SKM-1 treated with dmso at 0.1 percent for 144 hours (cell line): Measurements from ENCODE around the gene NEK6.
A peak's percentile ranks its signal among the peaks of the same experiment; 100 is the strongest.

Experiments
- DNase-seq: peaks from one replicate; lab custom pipeline; 2025; ENCODE audit not compliant: unreplicated experiment; lab: John Stamatoyannopoulos, UW

NEK6 gene

GRCh38 chr9:124260769-124261603 is 3.2 kb downstream of the NEK6 start:
- peak; percentile 95 for DNase-seq

GRCh38 chr9:124261736-124262648 is 4.2 kb downstream of the NEK6 start:
- no peak for DNase-seq

GRCh38 chr9:124262649-124262972 is 4.9 kb downstream of the NEK6 start:
- DNase-seq: no peak

- DNase-seq: no peak
These were observed 5.5 kb downstream of the NEK6 start for GRCh38 chr9:124263213-124263612.

GRCh38 chr9:124263800-124264426 is 6.2 kb downstream of the NEK6 start:
- DNase-seq: no peak

GRCh38 chr9:124264823-124265233 is 7.1 kb downstream of the NEK6 start:
- DNase-seq: no peak

- no peak for DNase-seq
These were observed 7.8 kb downstream of the NEK6 start for GRCh38 chr9:124265551-124265950.

GRCh38 chr9:124266139-124266825 is 8.5 kb downstream of the NEK6 start:
- DNase-seq: no peak

GRCh38 chr9:124266826-124267201 is 9.1 kb downstream of the NEK6 start:
- DNase-seq: no peak

GRCh38 chr9:124267271-124267807 is 9.6 kb downstream of the NEK6 start:
- DNase-seq: peak; percentile 52

GRCh38 chr9:124268248-124268647 is 10.5 kb downstream of the NEK6 start:
- DNase-seq: no peak

GRCh38 chr9:124268661-124269060 is 10.9 kb downstream of the NEK6 start:
- DNase-seq: no peak

- DNase-seq: no peak
These were observed 11.8 kb downstream of the NEK6 start for GRCh38 chr9:124269556-124269955.

GRCh38 chr9:124270504-124271335 is 13.0 kb downstream of the NEK6 start:
- no peak for DNase-seq

GRCh38 chr9:124271660-124272059 is 13.9 kb downstream of the NEK6 start:
- DNase-seq: no peak

GRCh38 chr9:124272118-124272517 is 14.4 kb downstream of the NEK6 start:
- no peak for DNase-seq

- DNase-seq: no peak
These were observed 15.2 kb downstream of the NEK6 start for GRCh38 chr9:124272979-124273378.

- DNase-seq: no peak
These were observed 15.8 kb downstream of the NEK6 start for GRCh38 chr9:124273427-124274160.

- DNase-seq: no peak
These were observed 16.5 kb downstream of the NEK6 start for GRCh38 chr9:124274226-124274625.
